Activated T-cell treated with anti-CD3 and anti-CD28 coated beads for 4 hours (primary cell): ENCODE results near the gene GREM2.
A peak's percentile ranks its signal among the peaks of the same experiment; 100 is the strongest.

Source experiments
- DNase-seq: peaks from one replicate; pipeline ENCODE4 v3.0.0-alpha.2; 2020

The GREM2 gene

DNA sequence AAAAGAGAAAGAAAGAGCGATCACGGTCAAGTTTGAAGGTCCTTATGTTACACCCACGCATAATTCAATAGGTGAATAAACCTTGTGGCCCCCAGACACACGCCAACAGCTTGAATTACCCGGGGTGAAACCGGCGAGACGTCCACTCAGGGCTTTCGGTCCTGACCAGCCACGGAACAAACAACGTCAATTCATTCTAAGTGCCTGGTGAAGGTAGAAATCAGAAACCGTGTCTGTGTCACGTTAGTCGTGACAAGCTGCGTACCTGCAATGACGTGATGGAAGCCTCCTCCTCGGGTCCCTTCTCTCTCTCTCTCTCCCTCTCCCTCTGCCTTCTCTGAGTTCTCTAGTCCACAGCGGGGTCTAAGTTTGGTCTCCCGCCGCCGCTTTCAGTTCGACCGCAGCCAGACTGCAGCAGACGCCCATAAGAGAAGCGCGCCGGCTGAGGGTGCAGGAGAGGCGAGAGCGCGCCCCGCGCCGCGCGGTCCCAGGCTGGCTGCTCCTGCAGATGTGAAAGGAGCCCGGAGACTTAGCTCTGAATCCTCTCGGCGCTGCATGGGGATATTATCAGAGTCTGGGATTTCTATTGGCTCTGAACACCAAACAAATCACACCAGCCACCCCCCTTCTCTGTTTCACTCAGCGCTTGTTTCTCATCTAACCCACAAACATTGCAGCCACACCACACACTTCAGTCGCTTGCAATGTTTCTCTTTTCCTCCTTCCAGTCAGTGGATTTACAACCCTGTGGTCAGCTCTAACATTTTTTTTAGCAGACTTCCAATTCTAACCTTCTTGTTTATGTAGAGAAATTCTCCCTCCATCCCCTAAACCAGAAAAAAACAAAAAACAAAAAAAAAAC is at the start of gene GREM2:
TSS of gene GREM2 (minus strand) at position 537 of the 862 bp plus-strand sequence. CDS start 118,680 bp downstream, outside the sequence.
- peak; percentile 1 for DNase-seq

DNA sequence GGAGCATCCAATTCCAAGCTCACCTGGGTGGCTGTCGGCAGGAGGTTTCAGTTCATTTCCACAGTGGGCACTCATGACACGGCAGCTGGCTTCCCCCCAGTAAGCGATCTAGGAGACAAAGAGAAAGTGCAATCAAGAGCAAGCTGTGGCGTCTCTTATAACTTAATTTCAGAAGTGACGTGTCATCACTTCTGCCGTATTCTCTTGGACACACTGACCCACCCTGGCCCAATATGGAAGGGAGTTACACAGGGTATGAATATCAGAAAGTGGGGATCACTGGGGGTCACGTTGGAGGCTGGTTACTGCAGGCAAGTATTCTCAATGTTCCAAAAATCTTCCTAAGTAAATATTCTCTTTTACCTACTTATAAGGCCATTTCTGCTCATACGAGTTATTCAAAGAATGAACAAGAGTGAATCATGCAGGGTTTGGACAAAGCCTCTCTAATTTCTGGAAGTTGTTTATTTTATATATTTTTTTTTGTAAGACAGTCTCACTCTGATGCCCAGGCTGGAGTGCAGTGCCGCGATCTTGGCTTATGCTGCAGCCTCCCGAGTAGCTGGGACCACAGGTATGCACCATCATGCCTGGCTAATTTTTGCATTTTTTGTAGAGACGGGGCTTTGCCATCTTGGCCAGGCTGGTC is 46.5 kb upstream of the GREM2 start:
- no peak for DNase-seq

DNA sequence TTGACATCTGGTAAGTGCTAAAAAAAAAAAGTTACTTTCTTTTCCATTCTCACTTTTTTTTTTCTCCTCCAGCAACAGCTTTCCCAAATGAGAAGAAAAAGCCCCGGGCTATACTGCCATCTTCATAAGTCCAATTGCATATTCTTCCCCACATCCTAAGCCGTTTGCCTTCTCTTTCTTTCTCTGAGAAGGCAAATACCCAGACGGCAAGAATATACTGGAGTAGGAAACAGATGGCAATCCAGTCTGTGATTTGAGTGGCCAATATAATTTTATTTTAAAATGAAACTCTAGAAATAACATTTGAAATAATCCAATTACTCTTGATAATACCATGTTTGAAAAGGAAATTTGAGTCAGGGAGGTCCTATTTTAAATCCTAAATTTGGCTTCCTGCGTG is 44.6 kb upstream of the GREM2 start:
- no peak for DNase-seq

DNA sequence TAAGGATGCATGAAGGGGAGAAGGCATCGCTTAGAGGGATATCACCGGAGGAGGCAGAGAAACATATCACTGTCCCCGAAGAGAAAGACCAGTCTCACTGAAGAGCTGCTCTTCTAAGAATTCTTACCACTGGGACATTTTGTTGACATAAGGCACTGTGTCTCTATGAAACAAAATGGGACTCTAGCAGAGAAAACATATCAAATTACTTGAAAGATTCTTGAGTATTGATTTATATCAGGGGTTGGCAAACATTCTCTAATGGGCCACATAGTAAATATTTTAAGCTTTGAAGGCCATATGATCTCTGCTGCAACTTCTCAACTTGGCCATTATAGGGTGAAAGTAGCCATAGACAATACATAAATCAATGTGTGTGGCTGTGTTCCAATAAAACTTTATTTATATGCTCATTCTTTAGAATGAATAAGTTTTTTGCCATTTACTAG is 41.0 kb upstream of the GREM2 start:
- DNase-seq, result no peak

DNA sequence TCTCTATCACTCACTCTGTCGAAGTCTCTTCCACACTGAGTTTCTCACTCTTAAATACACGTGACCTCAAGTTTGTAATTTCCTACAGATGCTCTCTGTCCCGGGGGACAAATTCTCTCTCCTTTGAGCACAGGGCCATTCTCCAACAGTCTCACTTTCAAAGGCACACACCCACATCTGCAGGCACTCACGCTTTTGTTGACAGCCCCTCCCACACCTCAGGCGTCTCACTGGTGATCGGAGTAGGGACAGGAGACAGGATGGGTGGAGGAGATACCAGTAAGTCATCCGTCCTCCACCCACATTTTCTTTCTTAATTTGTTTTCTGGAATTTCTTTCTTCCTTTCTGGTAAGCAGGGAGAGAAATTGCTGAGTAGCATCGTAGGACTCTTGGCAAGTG is 40.6 kb upstream of the GREM2 start:
- no peak for DNase-seq

DNA sequence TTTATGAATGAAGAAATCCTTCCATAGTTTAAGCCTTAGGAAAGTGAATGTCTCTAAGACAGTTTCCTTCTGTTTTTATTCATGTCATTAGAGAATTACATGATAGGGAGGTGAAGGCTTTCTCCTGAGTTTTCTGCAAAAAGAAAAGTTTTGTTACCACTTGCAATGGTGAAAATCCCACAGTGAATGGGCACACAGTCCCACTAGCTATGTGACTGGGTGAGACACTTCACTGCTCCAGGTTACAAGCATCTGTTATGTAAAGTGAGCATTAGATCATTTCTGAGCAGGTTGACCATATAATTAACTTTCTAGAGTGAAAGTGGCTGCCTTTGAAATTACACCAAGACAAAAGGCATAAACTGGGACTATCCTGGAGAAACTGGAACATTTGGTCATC is 38.9 kb upstream of the GREM2 start:
- DNase-seq, result no peak

DNA sequence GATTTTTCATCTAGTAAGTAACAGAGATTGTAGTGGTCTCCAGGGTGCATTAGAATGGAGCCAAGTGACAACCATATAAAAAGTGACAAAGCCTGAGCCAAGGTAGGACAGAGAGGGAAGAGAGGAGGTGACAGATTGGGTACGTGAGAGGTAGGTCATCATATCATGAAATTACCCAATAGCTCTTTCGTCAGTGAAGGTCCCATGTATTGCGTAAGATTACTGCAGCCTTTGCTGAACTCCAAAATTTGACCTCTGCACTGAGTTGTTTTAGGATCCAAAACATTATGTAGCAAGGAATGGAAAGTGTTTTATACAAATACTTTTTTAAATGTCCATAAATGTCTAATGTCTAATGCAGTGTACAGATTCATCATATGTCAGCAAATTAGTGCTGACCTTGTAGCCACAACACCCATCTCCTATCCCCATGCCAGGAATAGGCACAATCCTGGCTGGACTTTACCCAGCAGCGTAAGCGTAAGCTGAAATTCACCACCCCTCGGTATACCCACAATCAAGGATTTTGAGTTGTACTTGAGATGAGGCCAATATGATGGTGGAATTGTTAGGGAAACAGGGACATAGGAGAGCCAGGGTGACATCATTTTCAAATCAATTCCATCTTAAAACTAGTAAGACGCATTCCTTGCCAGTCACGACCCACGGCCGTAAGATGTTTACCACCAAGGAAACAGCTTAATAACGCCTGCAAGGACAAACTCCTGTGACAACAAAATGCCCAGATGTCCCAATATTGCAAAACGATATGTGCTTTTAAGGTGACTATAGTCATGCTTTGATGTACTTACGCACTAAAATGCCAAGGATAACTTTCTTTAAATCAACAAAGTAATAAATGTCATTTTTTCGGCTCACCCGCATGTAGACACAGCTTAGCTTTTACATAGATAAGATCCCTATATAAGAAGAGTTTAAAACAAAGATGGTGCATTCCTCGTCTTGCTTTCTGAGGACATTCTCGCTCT is 38.1 kb upstream of the GREM2 start:
- DNase-seq, result no peak

DNA sequence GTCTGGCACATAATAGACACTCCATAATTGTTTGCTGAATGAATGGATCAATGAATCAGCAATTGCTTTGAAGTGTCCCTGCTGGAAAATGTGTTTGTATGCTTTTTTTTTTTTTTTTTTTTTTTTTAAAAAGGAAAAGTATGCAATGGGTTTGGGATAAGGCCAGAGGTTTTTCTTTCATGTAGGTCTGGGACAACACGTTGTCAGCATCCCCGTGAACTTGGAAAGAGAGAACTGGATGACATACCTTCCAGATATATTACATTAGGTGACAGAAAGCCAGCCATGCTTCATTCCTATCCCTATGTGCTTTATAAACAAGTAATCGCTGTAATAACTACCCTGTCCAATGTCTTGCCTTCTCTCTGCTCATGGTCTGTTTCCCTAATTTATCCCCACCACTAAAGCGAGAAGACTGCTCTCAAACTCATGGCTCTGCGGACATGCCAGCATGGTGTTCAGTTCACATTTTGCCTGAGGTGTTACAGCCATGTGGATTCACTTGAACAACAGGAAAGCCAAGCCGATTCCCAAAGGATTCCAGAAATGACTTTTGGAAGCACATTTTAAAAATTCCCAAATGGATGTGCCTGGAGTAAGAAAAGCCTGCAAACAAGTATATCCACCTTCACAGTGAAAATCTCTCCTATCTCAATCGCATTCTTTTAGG is 34.8 kb upstream of the GREM2 start:
- DNase-seq, result no peak

DNA sequence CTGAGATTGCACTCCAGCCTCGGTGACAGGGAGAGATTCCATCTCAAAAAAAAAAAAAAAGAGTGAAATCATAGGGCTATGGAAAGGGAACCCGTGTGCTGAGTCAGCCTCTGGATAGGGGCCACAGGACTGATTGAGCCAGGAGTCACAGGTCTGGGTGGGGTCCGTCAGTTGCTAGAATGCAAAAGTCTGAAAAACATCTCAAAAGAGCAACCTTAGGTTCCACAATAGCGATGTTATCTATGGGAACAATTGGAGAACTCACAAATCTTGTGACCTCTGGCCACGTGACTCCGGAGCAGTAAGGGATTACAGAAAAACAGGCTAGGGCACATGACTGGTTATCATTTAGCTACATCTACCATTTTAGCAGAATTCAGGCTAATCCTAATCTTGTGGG is 32.8 kb upstream of the GREM2 start:
- DNase-seq, result no peak

DNA sequence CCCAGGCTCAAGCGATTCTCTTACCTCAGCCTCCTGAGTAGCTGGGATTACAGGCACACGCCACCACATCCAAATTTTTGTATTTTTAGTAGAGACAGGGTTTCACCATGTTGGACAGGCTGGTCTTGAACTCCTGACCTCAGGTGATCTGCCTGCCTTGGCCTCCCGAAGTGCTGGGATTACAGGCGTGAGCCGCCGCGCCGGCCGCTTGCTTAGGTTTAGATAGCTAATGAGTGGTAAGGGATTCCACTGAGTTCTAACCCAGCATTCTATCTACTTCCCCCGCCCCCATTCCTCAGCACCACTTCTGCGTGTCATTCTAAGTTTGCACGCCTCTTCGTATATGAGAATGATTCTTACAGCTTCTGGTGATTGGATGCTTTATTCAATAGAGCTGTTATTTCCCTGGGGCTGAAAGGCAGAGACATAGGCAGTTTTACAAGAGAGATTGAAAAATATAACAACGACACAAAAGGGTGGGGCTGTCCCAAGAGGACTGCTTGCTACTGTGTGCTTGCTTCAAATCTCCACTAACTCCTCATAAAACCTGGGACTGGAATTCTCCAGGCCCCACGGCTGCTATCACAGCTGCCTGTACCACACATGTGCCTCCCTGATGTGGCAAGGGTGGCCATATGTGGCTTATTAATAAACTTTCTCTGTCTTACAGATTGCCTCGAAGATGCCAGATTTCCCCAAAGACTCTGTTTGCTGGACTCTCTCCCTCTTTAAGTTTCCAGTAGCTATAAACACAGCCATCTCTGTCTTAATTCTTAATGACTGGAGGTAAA is 23.7 kb upstream of the GREM2 start:
- DNase-seq, result no peak

DNA sequence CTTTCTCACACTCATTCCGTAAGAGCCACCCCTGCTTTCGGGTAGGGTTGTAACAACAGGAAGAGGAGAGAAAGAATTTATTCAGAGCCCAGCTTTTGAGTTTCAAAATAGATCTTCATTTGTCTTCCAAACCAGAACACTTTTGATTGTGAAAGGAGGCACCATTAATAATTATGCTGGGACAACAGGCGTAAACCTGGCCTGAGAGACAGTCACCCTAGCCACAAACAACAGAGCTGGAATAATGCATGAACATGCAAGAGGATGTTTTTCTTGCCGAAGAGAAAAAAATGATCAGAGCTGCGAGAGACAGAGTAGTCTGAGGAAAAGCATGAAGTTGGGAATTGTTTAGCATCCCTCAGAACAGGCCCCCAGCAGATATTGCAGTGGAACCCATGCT is 18.5 kb upstream of the GREM2 start:
- DNase-seq, result no peak

DNA sequence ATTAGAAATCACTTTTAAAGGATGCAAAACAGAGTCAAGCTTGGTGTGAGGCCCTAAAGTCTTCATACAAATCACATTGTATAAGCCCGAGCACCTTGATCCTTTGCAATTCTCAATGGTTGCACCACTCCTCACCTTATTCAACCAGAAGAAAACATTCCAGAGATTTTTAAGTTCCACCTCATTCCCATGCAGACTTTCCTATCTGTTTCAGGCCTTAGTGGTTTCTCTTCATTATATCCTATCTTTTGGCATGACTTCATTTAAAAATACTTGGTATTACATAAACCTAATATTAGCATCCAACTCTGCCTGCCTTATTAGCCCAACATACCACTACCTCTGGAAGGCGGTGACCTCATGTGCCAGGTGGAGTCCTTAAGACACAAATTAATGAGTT is 9.3 kb upstream of the GREM2 start:
- no peak for DNase-seq

DNA sequence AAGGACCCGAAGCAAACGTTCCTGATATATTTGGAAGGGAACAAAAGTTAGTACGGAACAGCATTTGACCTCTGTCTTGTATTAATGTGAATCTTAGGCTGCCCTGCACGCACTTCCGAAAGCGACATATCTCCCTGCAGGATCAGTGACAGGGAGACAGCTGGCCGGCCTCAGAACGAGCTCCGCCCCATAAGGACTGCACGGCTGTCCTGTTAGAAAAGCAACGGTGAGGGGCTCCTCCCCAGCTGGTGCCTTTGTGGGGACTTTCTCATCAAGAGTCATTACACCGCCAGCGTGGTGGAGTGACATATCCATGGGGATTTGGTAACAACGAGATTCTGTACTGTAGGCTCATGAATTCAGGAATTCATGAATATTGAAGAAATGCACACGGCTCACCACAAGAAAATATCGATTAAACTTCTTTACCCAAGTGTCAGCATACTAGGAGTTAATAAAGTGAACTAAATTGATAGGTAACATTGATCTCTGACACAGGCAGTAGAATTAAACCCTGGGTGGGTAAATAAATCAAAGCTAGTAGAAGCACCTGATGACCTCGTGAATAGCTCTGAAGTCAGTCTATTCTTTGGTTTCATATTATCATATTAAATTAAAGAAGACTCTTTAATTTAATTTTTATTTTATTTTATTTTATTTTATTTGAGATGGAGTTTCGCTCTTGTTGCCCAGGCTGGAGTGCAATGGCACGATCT is 8.1 kb upstream of the GREM2 start:
- DNase-seq, result no peak

DNA sequence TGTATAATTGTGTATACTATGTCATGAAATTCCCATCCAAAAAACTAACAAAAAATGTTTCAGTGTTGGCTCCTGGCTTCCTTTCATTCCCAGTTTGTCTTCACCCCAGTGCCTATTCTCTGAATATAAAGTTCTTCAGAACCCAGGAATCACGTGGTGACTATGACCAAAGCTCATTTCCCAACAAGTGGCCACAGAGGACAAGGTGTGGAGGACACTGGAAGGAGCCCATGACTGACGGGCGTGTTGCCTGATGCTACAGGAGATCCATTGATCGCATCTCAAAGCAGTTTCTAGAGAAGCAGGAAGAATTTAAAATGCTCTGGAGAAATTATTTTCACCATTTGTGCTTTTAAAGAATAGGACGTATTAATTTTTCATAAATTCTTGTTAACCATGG is 7.4 kb upstream of the GREM2 start:
- DNase-seq, result no peak

DNA sequence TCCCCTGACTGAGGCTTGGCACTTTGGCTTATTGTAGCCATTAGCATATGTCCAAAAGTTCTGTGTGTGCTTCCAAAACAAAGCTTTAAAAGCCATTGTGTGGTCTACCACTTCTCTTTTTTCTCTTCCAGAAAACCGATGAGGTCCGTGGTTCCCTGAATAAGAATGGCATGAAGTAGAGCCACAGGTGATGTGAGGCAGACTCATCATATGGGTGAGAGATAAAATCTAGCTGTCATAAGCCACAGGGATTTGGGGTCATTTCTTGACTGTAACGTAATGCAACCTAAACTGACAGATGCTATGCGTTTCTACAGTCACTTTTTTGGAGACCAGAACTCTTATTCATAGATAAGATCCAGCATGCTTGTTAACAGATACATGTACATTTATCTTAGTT is 7.0 kb upstream of the GREM2 start:
- DNase-seq, result no peak

DNA sequence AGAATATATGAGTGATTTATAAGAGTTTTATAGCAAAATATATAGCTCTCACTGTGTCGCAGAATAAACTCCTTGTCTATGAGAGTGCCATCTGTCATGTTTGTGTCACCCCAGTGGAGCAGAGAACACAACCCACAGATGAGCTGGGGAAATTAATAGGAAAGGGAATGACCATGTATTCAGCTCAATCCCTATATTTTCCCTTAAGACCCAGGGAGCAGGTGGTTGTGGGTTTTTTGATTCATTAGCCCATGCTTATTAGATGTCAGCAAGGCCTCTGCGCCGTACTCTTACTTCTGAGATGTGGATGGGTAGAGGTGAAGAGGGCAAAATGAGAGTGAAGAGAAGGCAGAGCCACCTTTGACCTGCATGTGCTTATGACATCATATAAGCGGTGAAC is 4.1 kb upstream of the GREM2 start:
- no peak for DNase-seq

DNA sequence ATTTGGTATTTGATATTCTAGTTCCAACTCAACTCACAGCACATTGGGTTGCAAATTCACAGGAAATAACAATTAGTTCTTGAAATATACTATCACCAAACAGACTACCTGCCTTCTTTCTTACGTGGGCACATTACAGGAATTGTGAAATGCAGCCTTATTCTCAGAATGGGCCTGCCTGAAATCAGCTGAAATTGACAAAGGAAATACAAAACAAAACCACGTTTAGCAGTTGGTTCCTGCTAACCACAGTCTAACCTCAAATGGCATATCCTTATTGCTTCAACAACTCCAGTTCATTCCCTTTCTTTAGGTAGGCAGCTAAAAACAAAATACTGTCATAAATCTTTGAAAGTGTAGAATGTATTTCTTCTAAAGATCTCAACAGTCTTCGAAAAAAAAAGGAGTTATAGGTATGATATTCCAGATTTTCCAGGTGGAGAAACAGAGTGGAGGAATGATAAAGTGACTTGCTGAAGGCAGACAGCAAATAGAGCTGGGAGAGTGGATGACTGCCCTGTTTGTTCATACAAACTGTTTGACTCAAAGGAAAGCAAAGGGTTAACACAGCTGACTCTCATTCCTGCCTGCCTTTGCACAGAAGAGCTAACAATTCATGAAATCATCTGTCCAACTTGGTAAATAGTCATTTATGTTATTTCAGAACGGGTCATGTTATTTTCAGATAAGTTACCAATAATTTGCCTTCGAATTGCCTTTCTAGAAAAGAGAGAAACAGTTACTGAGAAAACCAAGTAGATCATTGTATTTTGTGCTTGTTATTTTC is 1.6 kb upstream of the GREM2 start:
- DNase-seq, result no peak

DNA sequence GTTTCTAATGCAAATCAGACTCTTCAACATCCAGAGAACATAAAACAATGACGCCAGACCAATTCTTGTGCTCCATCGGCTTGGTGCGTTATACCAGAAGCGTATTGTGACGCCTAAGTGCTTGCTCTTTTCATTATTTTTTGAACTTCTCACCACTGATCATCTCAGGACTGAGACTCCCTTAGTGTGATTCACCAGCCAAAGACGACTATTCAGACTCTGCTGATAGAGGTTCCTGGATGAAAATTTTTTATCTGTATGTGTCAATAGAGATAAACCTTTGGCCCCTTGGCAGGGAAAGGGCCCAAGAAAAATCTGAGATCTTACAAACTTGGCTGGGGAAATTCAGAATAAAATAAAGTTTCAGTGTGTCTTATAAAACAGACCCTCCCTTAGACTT is 856 bp upstream of the GREM2 start:
- no peak for DNase-seq

DNA sequence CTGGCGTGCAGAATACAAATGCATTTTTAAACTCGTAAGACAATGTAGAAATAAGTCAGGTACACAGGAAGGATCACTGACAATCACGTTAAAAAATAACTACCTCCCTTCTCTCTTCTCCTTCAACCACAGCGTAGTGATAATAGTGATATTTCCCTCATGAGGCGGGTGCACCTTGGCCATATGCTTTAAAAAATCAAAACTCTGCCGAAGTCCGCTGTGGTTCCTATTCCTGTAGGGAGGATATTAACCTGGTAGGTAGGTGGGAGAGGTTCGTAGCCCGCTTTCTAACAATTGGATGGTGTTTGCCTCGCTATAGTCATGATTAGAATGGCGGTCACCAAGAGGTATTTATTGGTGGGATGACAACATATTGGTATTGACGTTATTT is 732 bp downstream of the GREM2 start:
- no peak for DNase-seq

DNA sequence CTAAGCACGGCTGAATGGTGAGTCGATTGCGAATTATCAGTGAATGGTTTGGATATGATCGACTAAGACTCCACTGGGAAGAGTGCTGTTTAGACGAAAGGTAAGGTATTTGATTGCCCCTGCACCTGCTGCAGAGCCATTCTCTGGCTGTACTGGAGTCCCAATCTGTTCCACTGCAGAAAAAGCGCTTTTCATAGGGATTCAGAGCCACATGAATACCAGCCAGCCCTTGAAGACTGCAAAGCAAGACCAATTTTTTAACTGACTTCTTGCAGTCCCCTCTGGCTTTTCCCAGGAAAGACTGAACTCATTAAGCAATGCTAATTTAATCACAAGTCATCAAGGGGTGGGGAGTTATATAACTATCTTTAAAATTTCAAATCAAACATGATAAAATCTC is 1.3 kb downstream of the GREM2 start:
- DNase-seq, result no peak
